ENCODE data around the gene ZNRD2. TPM values are rescaled to one million over a fixed set of nuclear protein-coding genes. Genes with fewer than 3 reads are reported as not detected.

Gene ZNRD2
- total RNA-seq, 4 donors from 2014 or later: 28.2 to 79.1 (median 41.3) TPM

DNA sequence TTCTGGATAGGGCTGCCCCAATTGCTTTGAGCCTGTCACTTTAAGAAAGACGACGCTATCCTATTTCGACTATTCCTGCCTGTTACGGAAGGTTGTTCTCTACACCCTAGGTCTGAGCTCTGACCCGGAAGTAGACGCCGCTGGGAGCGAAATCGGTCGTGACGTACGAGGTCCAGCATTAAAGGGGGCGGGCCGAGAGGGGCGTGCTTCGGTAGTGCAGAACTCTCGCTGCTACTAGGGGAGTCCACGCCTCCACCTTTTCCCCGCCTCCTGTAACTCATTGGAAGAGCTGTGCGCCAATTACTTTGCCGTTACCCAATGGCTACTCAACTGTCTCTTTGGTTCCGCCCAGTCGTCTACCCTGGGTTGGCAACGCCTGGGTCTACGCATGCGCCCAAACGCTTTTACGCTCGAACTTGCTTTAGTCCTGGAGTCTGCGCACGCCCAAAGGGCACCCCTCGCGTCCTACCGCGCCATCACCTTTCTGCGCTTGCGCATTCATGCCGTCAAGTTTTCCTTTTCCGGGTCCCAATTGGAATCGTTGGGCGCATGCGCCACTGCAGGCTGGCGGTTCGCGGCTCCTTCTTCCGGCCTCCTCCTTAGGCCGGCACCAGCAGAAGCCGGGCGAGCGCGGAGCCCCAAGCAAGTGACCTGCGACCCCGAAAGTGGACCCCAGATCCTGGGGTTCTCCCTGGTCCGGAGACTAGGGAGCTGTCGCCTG, 45.1 kb downstream of the ZNRD2 start, which contains the start of gene PCNX3:
Gene PCNX3, plus strand, starts transcription at position 548 of the 721 bp plus-strand sequence. CDS start 536 bp downstream, outside the sequence.
- TF ChIP-seq CTCF (IDR thresholded peaks at IDR 0.05): peak in 1 of 6 experiments; percentile 37
- peak in 1 of 2 donors; percentile 54 for TF ChIP-seq POLR2A (IDR thresholded peaks at IDR 0.05)
- H3K4me1 ChIP-seq: peaks cover 30 to 40% of the 10 kb centered on the region in 2 donors
- H3K36me3 ChIP-seq: peaks cover 28 to 31% of the 10 kb centered on the region in 2 donors
- WGBS, 2 donors: 0 to 1% methylated on average over 28 to 46 of the region's 55 CpGs
- no peaks in the 10 kb centered on the region for H3K27me3 ChIP-seq
- H3K27ac ChIP-seq: peak within 1 kb of the TSS; percentile 90 to 94 (median 91)
- peak within 1 kb of the TSS; percentile 68 to 95 (median 75) for H3K4me3 ChIP-seq (replicated peaks in 1 of 3)
- H3K9me3 ChIP-seq: no peaks in the 10 kb centered on the region
- peak; percentile 100 for DNase-seq
- intact Hi-C loops (cut with DNase I): loop anchor here (5.0 kb wide), 2 partner anchors 37 to 688 kb away; no protein-coding TSS in a partner anchor

DNA sequence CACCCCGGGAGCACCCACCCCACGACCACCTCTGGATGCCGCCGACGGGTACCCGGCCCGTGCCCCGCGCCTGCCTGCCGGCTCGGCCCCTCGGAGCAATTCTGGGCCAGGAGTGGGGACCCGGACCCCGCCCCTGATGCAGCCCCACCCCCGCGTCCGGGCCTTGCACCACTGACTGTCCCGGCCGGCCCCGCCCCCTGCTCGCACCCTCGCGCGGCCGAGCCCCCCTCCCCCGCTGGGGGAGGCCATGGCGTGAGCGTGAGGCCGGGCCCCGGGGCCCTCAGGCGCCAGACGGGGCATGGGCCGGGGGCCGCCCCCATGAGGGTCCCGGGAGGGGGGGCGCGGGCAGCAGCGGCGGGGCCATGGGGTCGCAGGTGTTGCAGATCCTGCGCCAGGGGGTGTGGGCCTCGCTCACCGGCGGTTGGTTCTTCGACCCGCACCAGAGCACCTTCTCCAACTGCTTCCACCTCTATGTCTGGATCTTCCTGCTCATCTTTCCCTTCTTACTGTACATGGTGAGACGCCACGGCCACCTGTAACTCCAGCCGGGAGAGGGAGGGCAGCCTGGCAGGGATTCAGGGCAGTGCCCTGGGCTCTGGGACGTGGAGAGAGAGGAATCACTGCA, 45.8 kb downstream of the ZNRD2 start:
- 1 to 3% methylated on average over 10 to 16 of the region's 50 CpGs for WGBS, 2 donors
- Histone ChIP-seq H3K9me3 (no peaks in the 10 kb centered on the region), H3K27me3 (no peaks in the 10 kb centered on the region), H3K36me3 (peaks cover 34 to 38% of the 10 kb centered on the region in 2 donors), H3K27ac (peak overlapping the region in 2 of 3 donors; percentile 50 to 72), H3K4me1 (peaks cover 30 to 34% of the 10 kb centered on the region in 2 donors), H3K4me3 (replicated peaks in 1 of 3) (peak overlapping the region; percentile 23 to 95 (median 57))
- intact Hi-C loops (cut with DNase I): loop anchor here (5.0 kb wide), 2 partner anchors 36 to 689 kb away; no protein-coding TSS in a partner anchor
- TF ChIP-seq CTCF (IDR thresholded peaks at IDR 0.05) (no peak), POLR2A (IDR thresholded peaks at IDR 0.05) (no peak)
- peak in 1 of 2 donors; percentile 27 for DNase-seq

DNA sequence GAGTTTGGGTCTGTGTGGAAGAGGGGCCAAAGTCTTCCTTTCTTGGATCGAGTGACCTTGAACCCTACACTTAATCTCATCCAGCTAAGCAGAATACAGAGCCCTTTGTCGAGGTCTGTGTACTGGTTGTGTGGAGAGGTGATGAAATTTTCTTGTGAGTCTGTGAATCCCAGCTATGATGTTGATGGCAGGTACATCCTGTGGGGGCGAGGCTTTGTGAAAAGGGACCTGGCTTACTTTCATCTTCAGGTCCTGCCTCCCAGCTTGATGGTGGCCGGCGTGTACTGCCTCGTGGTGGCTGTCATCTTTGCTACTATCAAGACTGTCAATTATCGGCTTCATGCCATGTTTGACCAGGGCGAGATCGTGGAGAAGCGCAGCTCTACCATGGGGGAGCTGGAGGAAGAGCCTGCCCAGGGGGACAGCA, 46.3 kb downstream of the ZNRD2 start:
- Histone ChIP-seq H3K9me3 (no peaks in the 10 kb centered on the region), H3K4me1 (peaks cover 30% of the 10 kb centered on the region in 2 donors), H3K27ac (no peak overlapping the region), H3K4me3 (replicated peaks in 1 of 3) (peak overlapping the region in 2 of 3 donors; percentile 57 to 95), H3K36me3 (peaks cover 34 to 43% of the 10 kb centered on the region in 2 donors), H3K27me3 (no peaks in the 10 kb centered on the region)
- intact Hi-C loops (cut with DNase I): loop anchor here (5.0 kb wide), 2 partner anchors 36 to 689 kb away; no protein-coding TSS in a partner anchor
- TF ChIP-seq POLR2A (IDR thresholded peaks at IDR 0.05) (no peak), CTCF (IDR thresholded peaks at IDR 0.05) (no peak)
- no peak for DNase-seq
- 67 to 68% methylated on average over 10 of the region's 10 CpGs for WGBS, 2 donors

DNA sequence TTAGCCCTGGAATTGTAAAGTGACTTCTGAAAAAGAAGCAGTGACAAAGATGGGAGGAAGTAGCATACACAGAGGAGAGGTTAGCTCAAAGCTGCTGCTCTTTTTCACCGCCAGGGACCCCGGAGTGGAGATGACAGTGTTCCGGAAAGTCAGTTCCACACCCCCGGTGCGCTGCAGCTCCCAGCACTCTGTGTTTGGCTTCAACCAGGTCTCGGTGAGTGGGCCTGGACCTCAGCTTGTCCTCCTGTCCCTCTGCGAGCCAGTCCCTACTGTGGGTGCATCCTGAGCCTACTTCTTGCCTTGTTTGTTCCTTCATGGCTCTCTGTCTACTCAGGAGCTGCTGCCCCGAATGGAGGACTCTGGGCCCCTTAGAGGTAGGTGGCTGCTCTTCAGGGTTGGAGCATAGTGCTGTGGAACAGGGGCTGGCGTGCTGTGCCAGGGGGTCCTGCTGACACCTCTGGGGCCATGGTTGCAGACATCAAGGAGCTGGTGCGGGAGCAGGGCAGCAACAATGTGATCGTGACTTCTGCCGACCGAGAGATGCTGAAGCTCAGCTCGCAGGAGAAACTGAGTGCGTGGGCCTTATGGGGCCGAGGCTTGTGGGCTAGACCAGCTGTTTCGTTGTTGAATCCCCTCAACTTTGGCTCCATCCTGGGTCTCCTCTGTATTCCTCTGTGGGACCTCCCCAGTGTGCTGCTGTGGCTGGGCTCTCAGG, 47.0 kb downstream of the ZNRD2 start:
- no peak overlapping the region for H3K27ac ChIP-seq
- peaks cover 23 to 26% of the 10 kb centered on the region in 2 donors for H3K4me1 ChIP-seq
- DNase-seq: no peak
- TF ChIP-seq POLR2A (IDR thresholded peaks at IDR 0.05): no peak
- TF ChIP-seq CTCF (IDR thresholded peaks at IDR 0.05): no peak
- H3K4me3 ChIP-seq (replicated peaks in 1 of 3): no peak overlapping the region
- intact Hi-C loops (cut with DNase I): loop anchor here (5.0 kb wide), 2 partner anchors 35 to 690 kb away; no protein-coding TSS in a partner anchor
- no peaks in the 10 kb centered on the region for H3K27me3 ChIP-seq
- H3K9me3 ChIP-seq: no peaks in the 10 kb centered on the region
- peaks cover 34 to 45% of the 10 kb centered on the region in 2 donors for H3K36me3 ChIP-seq
- WGBS, 2 donors: 92 to 94% methylated on average over 16 to 17 of the region's 17 CpGs
